Sigmoid colon (tissue), 4 donors: ENCODE results near the gene PADI2.

Source experiments
- CTCF ChIP-seq, 4 experiments: fragments of 450-650 bp in 3 of 4; fragments of 200-600 bp in 1 of 4; IDR thresholded peaks; one replicate each; pipeline ENCODE4 v1.5.1; 2016 to 2019; ENCODE audit warnings: antibody characterized with exemption in 4 of 4, mild to moderate bottlenecking in 3 of 4, moderate library complexity in 2 of 4
- EP300 ChIP-seq, 4 donors: sonication (generic); formaldehyde crosslinking; IDR thresholded peaks; one replicate each; pipeline ENCODE4 v1.6.1; 2017; ENCODE audit warnings: antibody characterized with exemption in 4 of 4
- POLR2A ChIP-seq, 2 donors: fragments of 450-650 bp; IDR thresholded peaks; one replicate each; pipeline ENCODE4 v1.6.1; 2016; ENCODE audit warnings: antibody characterized with exemption in 2 of 2, mild to moderate bottlenecking in 2 of 2, moderate library complexity in 2 of 2
- POLR2AphosphoS5 ChIP-seq, 4 donors: sonication (generic); formaldehyde crosslinking; IDR thresholded peaks; one replicate each; pipeline ENCODE4 v1.6.1; 2017; ENCODE audit warnings: antibody characterized with exemption in 4 of 4

GRCh38 chr1:17117451-17118265 lies 1.6 kb downstream of the PADI2 start:
- TF ChIP-seq EP300 (IDR thresholded peaks at IDR 0.05) (no peak), CTCF (IDR thresholded peaks at IDR 0.05) (no peak), POLR2AphosphoS5 (IDR thresholded peaks at IDR 0.05) (no peak), POLR2A (IDR thresholded peaks at IDR 0.05) (no peak)
